Sigmoid colon (tissue), 4 donors: ENCODE results near the gene PEAK1.

Experiments
- CTCF ChIP-seq, 4 experiments: fragments of 450-650 bp in 3 of 4; fragments of 200-600 bp in 1 of 4; IDR thresholded peaks; one replicate each; pipeline ENCODE4 v1.5.1; 2016 to 2019; ENCODE audit warnings: antibody characterized with exemption in 4 of 4, mild to moderate bottlenecking in 3 of 4, moderate library complexity in 2 of 4
- EP300 ChIP-seq, 4 donors: sonication (generic); formaldehyde crosslinking; IDR thresholded peaks; one replicate each; pipeline ENCODE4 v1.6.1; 2017; ENCODE audit warnings: antibody characterized with exemption in 4 of 4
- POLR2A ChIP-seq, 2 donors: fragments of 450-650 bp; IDR thresholded peaks; one replicate each; pipeline ENCODE4 v1.6.1; 2016; ENCODE audit warnings: antibody characterized with exemption in 2 of 2, mild to moderate bottlenecking in 2 of 2, moderate library complexity in 2 of 2
- POLR2AphosphoS5 ChIP-seq, 4 donors: sonication (generic); formaldehyde crosslinking; IDR thresholded peaks; one replicate each; pipeline ENCODE4 v1.6.1; 2017; ENCODE audit warnings: antibody characterized with exemption in 4 of 4

GRCh38 chr15:77291107-77291506 is 128.8 kb downstream of the PEAK1 start:
- no peak for TF ChIP-seq CTCF (IDR thresholded peaks at IDR 0.05)
- TF ChIP-seq POLR2AphosphoS5 (IDR thresholded peaks at IDR 0.05), result no peak
- no peak for TF ChIP-seq POLR2A (IDR thresholded peaks at IDR 0.05)
- TF ChIP-seq EP300 (IDR thresholded peaks at IDR 0.05), result no peak
